Dedifferentiated amniotic fluid mesenchymal stem cell (primary cell): ENCODE measurements around the gene CTNNA3.

Experiments
- DNase-seq: peaks from one replicate; pipeline ENCODE4 v3.0.0-alpha.2; 2016; ENCODE audit errors: extremely low spot score

CTNNA3 gene

DNA sequence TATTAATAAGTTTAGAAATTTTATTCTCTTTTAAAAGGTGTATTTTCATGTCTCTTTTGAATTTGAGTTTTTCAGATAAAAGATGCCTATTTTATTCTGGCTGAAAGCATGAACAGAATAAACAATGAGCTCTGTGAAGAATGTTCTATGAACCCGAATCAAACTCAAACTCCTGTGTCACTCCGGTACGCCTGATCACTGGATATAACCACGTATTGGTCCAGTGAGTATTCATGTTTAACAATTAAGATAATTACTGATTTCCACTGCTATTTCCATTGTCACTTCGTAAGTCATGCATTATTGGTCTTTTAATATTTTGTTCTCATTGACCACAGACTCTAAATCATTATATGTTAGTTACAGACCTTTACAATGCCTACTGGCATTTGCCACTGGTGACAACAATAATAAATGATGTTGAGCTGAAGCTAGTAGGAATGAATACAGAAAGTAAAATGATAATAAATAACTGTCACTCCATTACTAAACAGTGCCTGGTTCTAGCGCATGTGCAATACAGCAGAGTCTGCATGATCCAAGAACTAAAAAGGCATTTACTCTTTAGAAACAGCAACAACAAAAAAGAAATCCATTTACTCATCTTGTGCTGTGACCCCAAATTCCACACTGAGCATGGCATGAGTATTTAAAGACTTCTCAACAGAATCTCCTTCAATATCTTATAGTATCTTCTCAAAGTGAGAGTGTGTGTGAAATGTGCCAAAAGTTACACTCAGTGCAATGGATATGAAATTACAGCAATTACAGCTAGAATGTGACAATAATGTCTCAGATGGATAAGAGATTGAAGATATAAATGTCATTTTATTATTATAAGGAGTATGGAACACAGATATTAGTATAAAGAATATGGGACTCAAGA is 1597.2 kb downstream of the CTNNA3 start:
- no peak for DNase-seq

DNA sequence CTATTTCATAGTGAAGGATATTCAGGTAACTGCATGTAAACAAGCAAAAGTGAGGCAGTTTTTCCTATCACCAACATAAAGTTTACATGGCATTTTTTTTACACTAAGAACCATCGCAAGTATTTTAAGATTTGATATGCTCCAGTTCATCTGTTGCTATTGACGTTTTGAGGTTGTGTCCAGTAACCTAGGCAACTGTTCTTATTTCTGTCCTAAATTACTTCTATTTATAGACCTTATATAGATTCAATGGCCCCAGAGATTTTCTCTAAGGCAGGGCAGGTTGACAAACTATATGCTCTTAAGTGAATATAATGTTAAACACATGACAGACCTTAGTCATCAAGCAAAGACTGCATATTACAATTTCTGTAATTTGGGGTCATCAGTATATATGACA is 1600.4 kb downstream of the CTNNA3 start:
- no peak for DNase-seq

DNA sequence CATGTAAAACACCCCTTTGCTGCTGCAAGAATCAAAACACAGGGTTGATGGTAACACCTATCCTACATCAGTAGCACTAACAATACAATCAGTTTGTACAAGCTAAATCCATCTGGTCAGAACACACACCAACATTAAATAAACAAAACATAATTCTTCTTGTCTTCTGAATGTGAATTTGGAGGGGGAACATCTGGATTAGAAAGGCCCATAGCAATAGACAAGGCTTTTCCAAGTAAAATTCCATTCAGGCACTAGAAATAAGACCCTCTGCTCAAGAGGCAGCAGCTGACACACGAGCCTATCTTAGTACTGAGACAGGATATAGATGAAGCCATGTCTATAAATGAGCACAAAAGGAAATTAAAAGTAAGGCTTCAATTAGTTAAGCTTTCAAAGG is 1610.1 kb downstream of the CTNNA3 start:
- DNase-seq: no peak

GRCh38 chr10:66071907-66072306 is 1624.1 kb downstream of the CTNNA3 start:
- DNase-seq: no peak

DNA sequence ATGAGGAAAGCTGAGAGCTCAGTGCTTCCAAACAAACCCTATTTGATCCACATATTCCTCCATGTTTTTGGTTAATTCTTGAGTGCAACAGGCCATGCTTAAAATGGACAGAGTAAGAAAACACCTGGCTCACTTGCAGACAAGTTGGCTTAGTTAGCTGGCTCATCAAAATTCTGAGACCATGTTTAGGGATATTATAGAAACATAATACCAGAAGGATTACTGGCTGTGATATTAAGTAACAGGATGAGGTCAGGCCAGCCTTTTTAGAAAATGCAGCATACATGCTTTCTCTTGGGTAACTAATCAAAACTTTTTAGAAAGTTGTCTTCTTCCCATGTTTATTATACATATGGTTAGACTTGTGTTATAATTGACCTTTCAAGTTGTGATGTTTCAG is 1637.4 kb downstream of the CTNNA3 start:
- no peak for DNase-seq

DNA sequence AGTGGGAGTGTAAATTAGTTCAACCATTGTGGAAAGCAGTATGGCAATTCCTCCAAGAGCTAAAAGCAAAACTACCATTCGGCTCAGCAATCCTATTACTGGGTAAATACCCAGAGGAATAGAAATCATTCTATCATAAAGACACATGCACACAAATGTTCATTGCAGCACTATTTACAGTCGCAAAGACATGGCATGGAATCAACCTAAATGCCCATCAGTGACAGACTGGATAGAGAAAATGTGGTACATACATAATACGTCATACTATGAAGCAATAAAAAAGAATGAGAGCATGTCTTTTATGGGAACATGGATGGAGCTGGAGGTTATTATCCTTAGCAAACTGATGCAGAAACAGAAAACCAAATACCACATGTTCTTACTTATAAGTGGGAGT is 1646.7 kb downstream of the CTNNA3 start:
- DNase-seq: no peak

GRCh38 chr10:66045859-66046258 is 1650.1 kb downstream of the CTNNA3 start:
- no peak for DNase-seq

GRCh38 chr10:66041771-66042170 is 1654.2 kb downstream of the CTNNA3 start:
- no peak for DNase-seq

GRCh38 chr10:66038623-66039022 is 1657.4 kb downstream of the CTNNA3 start:
- no peak for DNase-seq

GRCh38 chr10:66026321-66026720 is 1669.7 kb downstream of the CTNNA3 start:
- no peak for DNase-seq

DNA sequence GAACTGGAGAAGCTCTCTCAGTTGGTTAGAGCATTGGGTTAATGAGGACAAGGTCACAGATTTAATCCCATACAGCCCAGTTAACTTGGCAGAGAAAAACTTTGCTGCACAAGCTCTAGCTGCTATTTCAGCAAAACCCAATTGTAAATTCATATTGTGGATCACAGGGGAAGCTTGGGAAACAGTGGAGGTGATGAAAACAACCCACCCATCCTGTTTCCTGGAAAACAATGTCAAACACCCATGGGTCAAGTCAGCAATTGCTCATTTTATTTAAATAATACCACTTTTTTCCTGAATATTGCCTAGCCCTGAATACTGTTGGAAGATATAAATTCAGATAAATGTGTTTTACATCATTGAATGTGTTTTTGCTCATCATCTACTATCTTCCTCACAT is 1670.8 kb downstream of the CTNNA3 start:
- DNase-seq: no peak

- DNase-seq: no peak
These were observed 1674.6 kb downstream of the CTNNA3 start for GRCh38 chr10:66021423-66021822.

- DNase-seq: no peak
These were observed 1687.8 kb downstream of the CTNNA3 start for GRCh38 chr10:66008221-66008620.

GRCh38 chr10:66006411-66006810 is 1689.6 kb downstream of the CTNNA3 start:
- DNase-seq: no peak

DNA sequence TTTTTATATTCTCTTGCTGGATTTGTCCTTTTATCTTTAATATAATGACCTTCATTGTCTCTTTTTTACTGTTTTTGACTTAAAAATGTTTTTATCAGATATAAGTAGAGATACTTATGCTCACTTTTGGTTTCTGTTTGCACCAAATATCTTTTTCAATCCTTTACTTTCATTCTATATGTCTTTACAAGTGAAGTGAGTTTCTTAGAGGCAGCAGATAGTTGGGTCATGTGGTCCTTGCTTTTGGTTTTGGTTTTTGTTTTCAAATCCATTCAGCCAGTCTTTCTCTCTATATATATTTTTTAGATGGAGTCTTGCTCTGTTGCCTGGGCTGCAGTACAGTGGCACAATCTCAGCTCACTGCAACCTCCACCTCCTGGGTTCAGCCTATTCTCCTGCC is 1702.5 kb downstream of the CTNNA3 start:
- no peak for DNase-seq

GRCh38 chr10:65968871-65969270 is 1727.1 kb downstream of the CTNNA3 start:
- DNase-seq: no peak

- DNase-seq: no peak
These were observed 1727.6 kb downstream of the CTNNA3 start for GRCh38 chr10:65968437-65968836.

DNA sequence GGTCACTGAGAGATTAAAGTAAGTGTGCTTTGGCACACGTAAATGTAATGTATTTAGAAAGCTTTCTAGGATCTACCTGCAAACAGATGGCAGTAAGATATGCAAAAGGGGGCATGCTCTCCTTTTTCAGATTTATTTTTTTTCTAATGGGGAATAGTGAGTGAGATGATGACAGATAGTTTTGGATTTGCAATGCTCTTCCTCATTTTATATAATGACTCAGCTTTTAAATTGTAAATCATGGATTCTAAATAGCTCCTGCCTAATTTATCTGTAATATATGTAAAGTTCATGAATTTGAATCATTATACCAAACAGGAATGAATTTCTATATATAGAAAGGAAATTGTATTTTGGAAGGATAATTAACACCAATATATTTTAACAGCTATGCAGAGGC is 1731.8 kb downstream of the CTNNA3 start:
- DNase-seq: no peak

DNA sequence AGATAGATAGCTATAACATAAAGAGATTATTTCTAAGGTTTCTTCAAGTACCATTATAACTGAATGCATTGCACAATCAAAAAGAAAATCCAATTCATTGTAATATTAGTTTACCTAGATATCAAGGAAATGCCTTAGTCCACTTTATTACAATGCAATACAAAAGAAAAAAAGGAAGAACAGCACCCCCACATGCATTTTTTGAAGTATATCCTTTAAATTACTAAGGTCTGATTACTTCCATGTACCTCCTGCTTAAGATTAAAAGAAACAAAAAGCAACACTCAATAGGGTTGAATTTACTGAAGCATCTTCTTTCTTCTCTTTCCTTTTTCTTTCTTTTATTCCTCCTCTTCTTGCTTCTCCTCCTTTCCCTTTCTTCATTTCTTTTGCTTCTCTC is 1743.9 kb downstream of the CTNNA3 start:
- no peak for DNase-seq

DNA sequence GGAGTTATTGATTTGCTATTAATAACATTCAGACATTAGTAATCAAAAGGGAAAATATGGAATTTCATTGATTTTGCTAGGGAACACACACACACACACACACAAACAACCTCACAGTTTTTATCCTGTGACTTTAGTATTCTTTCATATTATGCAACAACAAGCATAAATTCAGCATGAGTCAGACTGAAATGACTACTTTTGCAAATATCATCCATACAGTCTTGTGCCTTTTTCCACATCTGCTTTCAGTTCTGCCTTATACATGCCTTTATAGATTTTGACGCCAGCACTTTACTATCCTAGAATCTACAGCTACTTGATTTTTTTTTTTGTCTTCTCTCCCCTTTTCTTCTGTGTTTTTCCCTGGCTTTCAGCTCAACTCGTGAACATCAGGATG is 1745.9 kb downstream of the CTNNA3 start:
- DNase-seq: no peak

DNA sequence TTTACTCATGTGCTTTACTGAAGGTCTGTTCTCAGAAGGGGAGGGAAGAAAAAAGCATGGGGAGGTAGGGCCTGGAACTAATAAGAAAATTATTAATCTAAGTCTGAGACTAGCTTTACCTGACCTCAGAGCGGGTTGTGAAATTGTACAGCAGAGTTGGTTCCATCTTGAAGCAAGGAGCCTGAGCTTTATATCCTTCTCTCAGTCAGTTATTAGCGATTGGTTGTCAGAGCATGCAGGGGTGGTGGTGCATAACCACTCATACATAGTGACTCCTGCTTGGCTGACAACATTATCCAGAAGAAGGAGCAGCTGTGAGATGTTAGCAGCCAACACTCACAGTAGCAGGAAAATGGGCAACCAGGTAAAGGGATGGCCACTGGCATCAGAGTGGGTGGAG is 1746.5 kb downstream of the CTNNA3 start:
- DNase-seq: no peak

DNA sequence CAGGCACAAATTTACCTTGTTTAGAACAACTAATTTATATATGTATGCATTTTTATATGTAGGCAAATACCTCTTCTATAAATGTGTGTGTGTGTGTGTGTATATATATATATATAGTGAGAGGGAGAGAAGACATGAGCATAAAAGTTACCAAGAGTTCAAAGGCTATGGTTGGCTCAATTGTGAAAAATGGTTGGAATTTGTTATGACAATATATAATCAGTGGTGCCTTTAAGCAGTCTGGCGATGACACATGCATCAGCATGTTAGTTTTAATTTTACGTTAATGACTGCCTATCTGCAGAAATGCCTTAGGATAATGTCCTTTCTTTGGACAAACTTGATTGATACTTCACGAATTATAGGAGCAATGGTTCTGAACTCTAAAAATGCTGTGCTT is 1750.9 kb downstream of the CTNNA3 start:
- no peak for DNase-seq

- no peak for DNase-seq
These were observed 1752.5 kb downstream of the CTNNA3 start for GRCh38 chr10:65943451-65943850.
